ENCODE measurements around the gene TBC1D3K.
"Not testable (repeated sequence)": the region's sequence is repeated elsewhere in the genome, so short reads cannot be mapped to it uniquely, and the experiment has no call there.

Gene TBC1D3K

GRCh38 chr17:37924115-37924514 is at the start of gene TBC1D3K:
TSS of gene TBC1D3K (plus strand) at chr17:37924415. CDS start at chr17:37926000, 1,585 bp downstream.
- not testable (repeated sequence) for DNase-seq

- DNase-seq = no peak
Observed at GRCh38 chr17:37884516-37884915, 39.7 kb upstream of the TBC1D3K start.

- DNase-seq = no peak
Observed at GRCh38 chr17:37885136-37885535, 39.1 kb upstream of the TBC1D3K start.

GRCh38 chr17:37888881-37889280 is 35.3 kb upstream of the TBC1D3K start:
- DNase-seq = no peak

- not testable (repeated sequence) for DNase-seq
Observed at GRCh38 chr17:37896961-37897360, 27.3 kb upstream of the TBC1D3K start.
